Stimulated activated naive CD8-positive, alpha-beta T cell treated with anti-CD3 and anti-CD28 coated beads, Interleukin-15, Interleukin-2, amounts not matched to agents 100 U/mL and 50 U/mL, for 24 hours (primary cell): Measurements from ENCODE around the gene OGT.
A peak's percentile ranks its signal among the peaks of the same experiment; 100 is the strongest.
"Not testable (repeated sequence)": the region's sequence is repeated elsewhere in the genome, so short reads cannot be mapped to it uniquely, and the experiment has no call there.

Source experiments
- ATAC-seq: fragments of 150-1000 bp; cut with Tn5 transposase; one replicate; pipeline ENCODE4 v1.10.0; 2021
- DNase-seq: peaks from one replicate; pipeline ENCODE4 v3.0.0; 2021

OGT gene

DNA sequence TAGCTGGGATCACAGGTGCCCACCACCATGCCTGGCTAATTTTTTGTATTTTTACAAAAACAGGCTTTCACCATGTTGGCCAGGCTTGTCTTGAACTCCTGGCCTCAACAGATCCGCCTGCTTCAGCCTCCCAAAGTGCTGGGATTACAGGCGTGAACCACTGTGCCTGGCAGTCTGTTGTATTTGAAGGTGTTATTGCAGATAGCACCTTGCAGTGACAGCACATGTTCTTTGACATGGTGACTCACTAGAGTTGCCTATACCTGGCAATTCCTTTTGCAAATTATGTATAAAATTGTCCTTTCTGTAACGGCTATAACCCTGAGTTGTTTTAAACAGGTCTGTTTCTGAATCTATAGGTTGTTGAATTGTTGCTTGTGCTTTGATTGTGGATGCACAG, 7.9 kb downstream of the OGT start:
- DNase-seq: no peak
- no peak for ATAC-seq

DNA sequence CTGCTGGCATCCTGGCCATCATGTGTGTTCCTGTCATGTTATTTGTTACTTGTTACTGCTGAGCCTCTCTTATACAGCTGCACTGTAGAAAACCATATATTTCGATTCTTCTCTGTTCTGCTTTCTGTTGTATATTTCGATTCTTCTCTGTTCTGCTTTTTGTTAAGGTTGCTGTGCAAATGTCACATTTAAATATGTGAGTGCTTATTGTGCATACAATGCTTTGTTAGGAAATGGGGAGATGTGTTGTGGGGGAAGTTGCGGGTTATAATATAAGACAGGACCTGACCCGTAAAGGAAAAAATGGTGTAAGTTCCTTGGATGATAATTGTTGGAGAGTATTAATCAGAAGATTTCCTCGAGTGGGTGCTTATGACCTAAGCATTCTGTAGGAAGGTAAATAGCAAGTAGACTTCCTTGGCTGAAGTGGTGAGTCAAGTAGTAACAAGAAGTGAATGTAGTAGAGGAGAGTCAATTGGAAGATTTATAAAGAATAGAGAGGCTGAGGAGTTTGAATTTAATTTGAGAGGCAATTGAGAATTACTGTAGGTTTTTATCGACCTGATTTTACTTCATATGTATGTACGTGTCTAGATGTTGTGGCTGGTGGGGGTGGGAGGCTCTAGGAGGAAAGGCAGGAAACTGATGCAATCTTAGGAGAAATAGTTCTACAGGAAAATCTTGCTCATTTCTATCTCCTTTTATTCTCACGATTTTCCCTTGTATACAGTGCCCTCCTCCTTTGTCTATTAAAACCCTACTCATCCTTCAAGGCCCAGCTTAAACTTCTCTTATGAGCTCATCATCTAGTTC, 8.5 kb downstream of the OGT start:
- peak; percentile 67 for ATAC-seq
- no peak for DNase-seq

DNA sequence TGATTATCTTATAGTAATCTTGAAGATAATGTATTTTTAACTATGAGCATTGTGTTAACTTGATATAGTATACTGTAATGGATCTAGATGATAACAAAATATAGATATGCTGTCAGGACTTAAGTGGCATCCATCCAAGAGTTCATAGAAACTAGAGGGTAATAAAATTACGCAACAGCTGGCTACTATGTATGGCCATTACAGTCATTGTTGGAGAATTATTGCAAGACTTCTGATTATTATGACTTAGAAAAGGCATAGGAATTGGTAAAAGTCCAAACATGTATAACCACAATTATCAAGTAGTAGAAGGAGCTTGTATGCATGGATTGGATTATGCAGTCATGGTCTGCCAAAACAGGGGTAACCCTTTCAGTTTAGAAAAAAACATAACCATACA, 9.5 kb downstream of the OGT start:
- DNase-seq (no peak), ATAC-seq (no peak)

DNA sequence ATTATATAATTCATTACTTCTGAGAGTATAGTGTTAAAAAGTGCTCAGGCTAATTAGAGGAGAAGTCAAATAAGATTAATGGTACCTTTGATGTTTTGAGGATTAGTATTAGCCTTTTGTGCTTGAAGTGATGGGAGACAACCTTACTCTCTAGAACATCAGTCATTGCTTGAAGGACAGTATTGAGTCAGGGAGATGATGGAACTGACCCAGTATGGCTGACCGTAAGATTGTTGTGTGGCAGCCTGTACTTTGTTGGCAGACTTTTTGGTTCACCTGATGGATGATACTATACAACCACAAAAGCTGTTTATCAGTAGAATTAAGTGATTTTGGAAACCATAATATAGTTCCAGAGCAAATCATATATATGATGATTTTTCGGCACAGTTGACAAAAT, 9.9 kb downstream of the OGT start:
- no peak for DNase-seq
- no peak for ATAC-seq

DNA sequence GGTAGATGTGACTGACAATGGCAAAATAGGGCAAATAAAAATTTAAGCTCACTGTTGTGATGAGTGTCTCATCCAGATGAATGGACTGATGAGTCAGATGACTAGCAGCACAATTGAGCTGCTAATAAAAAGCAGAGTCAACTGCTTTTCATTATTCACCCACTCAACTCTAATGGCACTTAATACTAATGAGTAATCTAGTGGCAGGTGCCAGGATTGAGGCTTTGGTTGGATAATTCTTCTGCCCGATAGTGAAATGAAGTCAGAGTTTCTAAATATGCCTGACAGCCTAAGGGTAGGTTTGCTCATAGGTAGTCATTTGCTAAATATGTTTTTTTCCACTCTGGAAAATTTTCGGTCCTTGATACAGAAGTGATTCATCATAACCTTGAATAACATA, 10.4 kb downstream of the OGT start:
- ATAC-seq: peak; percentile 65
- no peak for DNase-seq

DNA sequence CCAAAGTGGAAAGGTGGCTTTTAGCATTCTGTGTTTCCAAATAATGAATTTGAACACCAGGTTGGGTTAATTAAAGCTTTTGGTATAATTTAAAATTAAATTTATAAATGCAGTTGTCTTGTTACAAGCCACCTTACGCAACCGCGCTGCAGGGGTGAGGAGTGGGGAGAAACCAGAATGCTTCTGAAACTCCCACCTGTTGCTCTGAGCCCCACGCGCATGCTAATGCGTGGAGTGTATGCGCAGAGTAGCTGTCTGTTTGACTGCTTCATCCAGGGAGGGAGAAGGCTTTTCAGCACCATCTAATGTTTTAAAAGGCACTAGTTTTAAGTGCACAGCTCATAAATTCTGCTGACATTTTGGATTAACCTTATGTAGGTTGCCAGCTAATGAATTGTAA, 12.5 kb downstream of the OGT start:
- no peak for ATAC-seq
- DNase-seq: no peak

DNA sequence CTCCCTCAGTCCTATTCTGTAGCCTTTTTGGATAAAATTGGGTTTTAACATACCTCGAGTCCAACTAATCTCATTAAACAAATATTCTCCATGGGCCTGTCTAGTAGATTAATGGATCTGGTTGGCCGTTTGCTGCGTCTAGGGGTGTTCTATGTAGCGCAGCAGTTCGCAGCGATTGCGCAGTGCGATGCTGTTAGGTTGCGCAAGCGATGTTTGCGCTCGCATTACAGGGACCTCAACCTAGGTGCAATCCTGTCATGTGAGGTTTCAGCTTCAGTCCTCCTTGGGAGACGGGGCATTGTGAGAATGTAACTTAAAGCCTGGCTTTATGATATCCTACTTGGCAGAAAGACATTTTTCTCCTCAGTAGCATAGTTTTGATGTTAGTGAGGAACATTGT, 14.0 kb downstream of the OGT start:
- DNase-seq: no peak
- no peak for ATAC-seq

DNA sequence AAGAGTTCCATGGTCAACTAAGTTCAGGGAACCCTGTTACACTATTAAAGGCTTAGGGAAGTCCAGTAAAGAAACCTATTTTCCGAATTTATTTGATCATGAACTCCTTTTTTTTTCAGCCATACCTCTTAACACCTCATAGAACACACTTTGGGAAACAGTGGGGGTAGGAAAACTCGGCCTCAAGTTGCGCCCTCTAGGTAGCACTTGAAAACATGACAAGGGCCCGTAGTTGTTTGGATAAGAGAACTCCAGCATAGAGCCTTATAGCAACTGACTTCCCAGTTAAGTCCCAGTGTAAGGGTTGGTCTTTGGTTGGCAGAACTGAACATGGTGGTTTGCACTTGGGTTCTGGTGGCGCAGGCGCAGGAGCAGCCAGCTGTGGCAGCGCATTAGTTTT, 14.4 kb downstream of the OGT start:
- no peak for DNase-seq
- no peak for ATAC-seq

DNA sequence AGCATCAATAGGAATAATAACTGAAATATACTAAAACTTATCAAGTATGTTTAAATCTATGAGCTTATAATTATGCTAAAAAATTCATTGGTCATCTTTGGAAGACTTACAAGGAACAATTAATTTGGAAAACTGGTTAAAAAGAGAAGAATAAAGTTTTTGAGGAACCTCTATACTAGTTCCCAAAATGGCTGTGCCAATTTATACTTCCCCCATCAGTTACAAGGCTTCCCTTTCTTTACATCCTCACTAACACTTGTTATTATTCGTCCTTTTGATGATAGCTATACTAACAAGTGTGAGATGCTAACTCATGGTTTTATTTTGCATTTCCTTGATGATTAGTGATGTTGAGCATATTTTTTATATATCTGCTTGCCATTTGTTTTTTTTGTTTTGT, 17.1 kb downstream of the OGT start:
- ATAC-seq (no peak), DNase-seq (no peak)

DNA sequence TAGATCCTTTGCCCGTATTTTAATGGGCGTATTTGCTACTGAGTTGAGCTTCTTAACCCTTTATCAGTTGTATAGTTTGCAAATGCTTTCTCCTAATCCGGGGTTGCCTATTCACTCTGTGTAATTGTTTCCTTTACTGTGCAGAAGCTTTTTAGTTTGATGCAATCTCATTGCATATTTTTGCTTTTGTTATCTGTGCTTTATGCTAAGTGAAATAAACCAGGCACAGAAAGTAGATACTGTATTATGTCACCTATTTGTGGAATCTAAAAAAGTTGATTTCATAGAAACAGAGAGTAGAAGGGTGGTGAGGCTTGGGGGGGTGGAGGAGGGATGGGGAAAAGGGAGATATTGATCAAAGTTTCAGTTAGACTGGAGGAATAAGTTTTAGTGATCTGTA, 17.7 kb downstream of the OGT start:
- ATAC-seq (peak; percentile 40), DNase-seq (no peak)

DNA sequence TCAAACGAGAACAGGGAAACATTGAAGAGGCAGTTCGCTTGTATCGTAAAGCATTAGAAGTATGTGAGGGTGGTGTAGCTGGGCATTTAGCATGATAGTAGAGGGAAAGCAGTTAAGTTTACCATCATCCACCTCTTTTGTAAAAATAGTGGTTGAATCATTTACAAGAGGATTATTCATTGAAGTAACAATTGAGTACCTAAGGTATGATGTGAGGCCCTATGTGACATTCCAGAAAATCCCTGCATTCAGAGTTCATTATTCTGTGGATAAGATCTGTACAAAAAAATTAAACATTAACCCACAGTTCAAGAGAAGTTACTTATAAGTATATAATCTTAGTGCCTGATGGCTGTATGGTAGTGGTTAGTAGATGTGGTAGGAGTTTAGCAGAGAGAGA, 23.1 kb downstream of the OGT start:
- ATAC-seq (no peak), DNase-seq (no peak)

DNA sequence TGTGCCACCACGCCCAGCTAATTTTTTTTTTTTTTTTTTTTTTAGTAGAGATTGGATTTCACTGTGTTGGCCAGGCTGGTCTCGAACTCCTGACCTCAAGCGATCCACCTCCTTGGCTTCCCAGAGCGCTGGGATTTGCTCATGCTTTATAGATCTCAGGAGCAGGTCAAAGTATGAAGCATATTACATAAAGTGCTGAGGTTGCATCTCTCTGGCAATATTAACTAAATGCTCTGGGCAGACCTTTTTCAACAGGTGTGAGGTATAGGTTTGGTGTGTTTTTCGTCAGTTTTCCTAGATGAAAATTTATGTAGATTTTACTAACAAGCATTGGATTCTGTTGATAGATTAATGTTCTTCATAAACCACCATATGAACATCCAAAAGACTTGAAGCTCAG, 26.0 kb downstream of the OGT start:
- no peak for ATAC-seq

DNA sequence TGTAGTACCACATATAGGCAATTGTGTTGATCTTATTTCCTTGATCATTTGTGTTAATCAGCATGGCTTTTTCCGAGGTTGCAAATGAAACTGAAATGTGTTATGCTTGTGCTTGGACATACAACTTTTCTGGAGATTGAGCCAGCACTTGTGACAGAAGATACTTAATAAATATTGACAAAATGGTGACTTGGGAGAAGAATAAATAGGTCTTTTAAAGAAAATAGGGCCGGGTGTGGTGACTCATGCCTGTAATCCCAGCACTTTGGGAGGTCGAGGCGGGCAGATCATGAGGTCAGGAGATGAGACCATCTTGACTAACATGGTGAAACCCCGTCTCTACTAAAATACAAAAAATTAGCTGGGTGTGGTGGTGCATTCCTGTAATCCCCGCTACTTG, 26.9 kb downstream of the OGT start:
- not testable (repeated sequence) for ATAC-seq, DNase-seq

More for the DNA sequence above, 26.0 kb downstream of the OGT start:
- no peak for DNase-seq

DNA sequence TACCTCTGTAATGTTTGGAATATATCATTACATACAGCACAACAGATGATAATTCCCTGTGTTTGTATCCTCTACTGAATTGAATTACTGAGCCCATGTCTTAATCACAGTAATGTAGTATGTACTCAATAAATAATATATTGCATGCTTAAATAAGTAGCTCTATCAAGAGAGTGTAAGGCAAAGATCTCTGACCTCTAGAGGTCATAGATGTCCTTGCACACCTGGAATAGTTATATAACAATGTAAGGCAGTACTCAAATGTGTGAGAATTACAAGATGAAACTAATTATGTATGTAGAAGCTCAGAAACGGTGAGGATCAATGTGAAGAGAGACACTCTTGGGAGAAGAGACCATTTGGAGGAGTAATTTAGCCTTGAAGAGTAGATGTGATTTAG, 31.0 kb downstream of the OGT start:
- ATAC-seq: no peak
- no peak for DNase-seq

DNA sequence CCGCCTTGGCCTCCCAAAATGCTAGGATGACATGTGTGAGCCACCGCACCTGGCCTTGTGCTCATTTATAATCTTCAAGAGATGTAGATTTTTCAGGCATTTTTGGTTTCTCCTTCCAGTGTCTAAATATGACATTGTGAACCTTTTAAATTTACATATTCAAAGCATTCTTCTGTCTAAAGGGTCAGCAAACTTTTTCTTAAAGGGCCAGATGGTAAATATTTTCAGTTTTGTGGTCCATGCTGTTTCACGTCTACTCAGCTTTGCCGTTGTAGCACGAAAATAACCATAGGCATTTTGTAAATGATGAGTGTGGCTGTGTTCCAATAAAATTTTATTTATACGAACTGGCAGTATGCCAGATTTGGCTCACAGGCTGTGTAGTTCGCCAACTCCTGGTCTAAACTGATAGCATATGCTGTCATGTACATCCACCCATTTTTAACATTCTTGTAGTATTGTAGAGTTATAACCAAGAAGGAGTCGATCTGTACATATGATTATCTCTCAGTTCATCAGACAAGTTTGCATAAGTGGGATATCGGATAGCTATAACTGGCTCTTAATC, 32.7 kb downstream of the OGT start:
- ATAC-seq (no peak), DNase-seq (no peak)

DNA sequence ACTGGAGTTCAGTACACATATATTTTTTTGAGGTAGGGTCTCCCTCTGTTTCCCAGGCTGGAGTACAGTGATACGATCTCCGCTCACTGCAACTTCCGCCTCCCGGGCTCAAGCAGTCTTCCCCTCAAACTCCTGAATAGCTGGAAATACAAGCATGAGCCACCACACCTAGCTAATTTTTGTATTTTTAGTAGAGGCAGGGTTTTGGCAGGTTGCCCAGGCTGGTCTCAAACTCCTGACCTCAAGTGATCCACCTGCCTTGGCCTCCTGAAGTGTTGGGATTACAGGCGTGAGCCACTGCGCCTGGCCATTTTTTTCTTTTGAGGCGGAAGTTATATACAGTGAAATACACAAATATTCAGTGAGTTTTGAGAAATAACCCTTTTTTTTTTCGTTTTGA, 38.5 kb downstream of the OGT start:
- not testable (repeated sequence) for DNase-seq, ATAC-seq

DNA sequence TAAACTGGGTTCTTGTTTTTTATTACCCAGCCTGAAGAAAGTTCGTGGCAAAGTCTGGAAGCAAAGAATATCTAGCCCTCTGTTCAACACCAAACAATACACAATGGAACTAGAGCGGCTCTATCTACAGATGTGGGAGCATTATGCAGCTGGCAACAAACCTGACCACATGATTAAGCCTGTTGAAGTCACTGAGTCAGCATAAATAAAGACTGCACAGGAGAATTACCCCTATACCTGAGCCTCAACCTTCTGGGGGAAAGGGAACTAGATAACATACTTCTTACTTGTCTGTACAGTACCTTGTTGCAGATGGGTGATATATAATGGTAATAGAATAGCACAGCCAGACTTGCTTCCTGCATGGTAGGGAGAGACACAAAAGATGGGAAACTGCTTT, 40.7 kb downstream of the OGT start:
- ATAC-seq (no peak), DNase-seq (no peak)

DNA sequence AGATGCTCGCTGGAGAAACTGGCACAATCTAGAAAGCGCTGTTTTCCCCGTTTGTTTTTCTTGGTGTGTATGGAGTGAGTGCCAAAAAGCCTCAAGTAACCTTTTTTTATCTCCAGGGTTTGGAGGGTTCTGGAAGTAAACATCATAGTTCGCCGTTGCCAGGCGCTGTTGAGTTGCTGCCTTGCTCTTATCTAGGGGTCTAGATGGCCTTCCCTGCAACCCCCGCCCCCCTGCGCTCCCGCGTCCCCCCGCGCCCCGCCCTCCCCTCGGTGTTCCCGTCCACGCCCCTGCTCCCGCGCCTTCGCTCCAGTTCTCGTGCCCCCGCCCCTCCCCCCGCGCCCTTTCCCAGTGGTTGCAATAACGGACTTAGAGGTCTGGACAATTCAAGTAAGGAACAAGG, 44.8 kb downstream of the OGT start:
- ATAC-seq (no peak), DNase-seq (no peak)

DNA sequence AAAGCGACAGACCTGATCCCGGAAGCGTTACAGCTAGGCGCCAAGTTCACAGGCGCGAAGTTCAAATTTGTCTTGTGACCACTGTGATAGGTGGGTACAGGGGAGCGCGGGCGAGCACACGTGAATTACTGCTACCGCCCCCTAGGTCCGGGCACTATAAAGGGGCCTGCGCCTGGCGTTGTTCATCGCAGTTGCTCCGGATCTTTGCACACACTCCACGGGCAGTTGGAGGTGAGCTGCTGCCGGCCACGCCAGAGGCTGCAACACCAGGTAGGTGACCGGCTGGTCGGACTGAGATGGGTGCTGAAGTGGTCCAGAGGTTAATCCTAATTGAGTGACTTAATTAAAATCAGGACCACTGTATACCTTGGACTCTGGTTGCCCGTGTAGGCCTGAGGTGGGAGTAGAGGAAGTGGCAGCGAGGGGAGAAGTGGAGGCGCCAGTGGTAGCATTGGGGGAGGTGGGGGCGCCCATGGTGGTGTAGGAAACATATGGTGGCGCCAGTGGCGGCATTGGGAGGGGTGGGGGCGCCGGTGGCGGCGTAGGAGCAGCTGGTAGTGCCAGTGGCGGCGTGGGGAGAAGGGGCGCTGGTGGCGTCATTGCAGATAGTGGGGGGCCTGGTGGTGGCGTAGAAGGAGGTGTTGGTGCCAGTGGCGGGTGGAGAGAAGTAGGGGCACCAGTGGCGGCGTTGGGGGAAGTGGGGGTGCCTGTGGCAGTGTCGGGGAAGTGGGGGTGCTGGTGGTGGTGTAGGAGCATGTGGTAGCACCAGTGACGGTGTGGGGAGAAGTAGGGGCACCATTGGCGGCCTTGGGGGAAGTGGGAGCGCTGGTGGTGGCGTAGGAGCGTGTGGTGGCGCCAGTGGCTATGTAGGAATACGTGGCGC, 45.6 kb downstream of the OGT start, which contains the start of gene GCNA:
Gene GCNA (plus strand): TSS at position 185 of the 883 bp plus-strand sequence. CDS start 2,385 bp downstream, outside the sequence.
- ATAC-seq: no peak
- DNase-seq: no peak

DNA sequence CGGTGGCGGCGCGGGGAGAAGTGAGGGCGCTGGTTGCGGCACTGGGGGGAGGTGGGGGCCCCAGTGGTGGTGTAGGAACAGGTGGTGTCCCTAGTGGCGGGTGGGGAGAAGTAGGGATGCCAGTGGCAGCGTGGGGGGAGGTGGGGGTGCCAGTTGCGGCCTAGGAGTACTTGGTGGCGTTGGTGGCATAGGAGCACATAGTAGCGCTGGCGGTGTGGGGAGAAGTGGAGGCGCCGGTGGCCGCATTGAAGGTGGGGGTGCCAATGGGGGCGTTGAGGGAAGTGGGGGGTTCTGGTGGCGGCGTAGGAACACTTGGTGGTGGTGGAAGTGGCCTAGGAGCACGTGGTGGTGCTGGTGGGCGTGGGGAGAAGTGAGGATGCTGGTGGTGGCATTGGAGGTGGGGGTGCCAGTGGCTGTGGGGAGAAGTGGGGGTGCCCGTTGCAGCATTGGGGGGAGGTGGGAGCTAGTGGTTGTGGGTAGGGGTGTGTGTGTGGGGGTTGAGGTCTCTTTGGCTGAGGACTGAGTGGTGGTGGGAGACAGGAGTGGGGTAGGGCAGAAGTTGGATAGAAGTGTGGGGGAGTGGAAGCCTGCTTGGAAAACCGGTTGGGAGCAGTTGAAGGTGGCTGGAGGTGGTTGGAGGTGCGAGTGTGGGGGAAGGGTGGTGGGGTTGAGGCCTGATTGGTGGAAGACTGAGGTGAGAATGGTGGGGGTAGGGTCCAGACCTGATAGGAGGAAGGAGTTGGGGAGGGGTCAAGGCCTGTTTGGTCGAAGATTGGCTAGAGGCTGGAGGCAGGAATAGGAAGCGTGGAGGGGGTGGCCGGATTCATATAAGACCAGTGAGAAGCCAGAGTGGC, 46.5 kb downstream of the OGT start:
- no peak for DNase-seq
- ATAC-seq: no peak

DNA sequence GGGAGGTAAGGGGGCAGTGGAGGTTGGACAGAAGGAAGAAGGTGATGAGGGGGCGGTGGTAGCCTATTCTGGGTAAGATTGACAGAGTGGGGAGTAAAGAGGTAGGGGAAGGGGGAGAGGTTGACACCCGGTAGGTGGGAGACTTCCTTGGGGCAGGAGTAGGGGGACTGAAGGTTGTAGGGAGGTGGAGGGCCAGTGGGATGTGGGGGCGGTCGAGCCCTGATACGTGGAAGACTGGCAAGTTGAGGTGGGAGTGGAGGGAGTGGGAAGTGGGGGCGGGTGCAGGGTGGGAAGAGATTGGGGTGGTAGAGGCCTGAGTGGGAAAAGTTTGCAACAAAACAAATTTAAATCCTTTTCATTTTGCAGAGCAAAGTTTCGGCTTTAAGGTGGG, 47.1 kb downstream of the OGT start:
- no peak for DNase-seq
- no peak for ATAC-seq

DNA sequence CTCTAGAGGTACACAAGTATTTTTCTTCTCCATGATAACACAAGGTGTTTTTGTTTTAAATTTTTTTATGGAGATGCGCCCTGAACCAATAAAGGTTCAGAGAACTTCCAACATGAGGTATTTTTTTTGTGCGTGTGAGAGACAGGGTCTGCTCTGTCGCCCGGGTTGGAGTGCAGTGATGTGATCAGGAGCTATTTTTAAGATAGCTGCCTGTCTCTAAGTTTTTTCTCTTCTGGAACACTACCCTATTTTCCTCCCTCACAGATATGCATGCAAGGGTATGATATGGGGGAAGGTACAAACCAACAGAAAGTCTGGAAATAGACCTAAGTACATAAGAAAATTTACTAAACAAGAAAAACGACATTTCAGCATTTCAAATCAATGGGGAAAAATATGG, 48.3 kb downstream of the OGT start:
- ATAC-seq (no peak), DNase-seq (no peak)
